Type B pancreatic cell (in vitro differentiated cells): ENCODE measurements around the gene SSR2. TPM values are rescaled to one million over a fixed set of nuclear protein-coding genes. Genes with fewer than 3 reads are reported as not detected.

Experiments used
- DNase-seq: peaks from one replicate; pipeline ENCODE4 v3.0.0; 2021; ENCODE audit warnings: mixed read lengths; ENCODE audit not compliant: unreplicated experiment; ENCODE audit errors: extremely low spot score
- H3K27ac Mint-ChIP-seq: 2 replicates; pipeline ENCODE4 v1.8.0; 2021; ENCODE audit warnings: mild to moderate bottlenecking, mixed read lengths
- H3K27me3 Mint-ChIP-seq: 2 replicates; pipeline ENCODE4 v1.8.0; 2021; ENCODE audit warnings: mixed read lengths
- H3K36me3 Mint-ChIP-seq: 2 replicates; pipeline ENCODE4 v1.8.0; 2021; ENCODE audit warnings: mixed read lengths
- H3K4me1 Mint-ChIP-seq: one replicate; pipeline ENCODE4 v1.8.0; 2021; ENCODE audit warnings: mixed read lengths; ENCODE audit not compliant: unreplicated experiment
- H3K4me3 Mint-ChIP-seq: 2 replicates; pipeline ENCODE4 v1.8.0; 2021; ENCODE audit warnings: mild to moderate bottlenecking, mixed read lengths
- H3K9me3 Mint-ChIP-seq: 2 replicates; pipeline ENCODE4 v1.8.0; 2021; ENCODE audit warnings: mixed read lengths
- CTCF ChIP-seq: fragments of 200-600 bp; sonication (generic); conservative IDR thresholded peaks from 2 replicates; pipeline ENCODE4 v1.5.0; 2021; ENCODE audit warnings: antibody characterized with exemption, mild to moderate bottlenecking
- total RNA-seq: library from RNA; stranded (reverse); gene quantifications from 2 replicates; pipeline ENCODE4 v1.2.1, GENCODE V29; 2021; ENCODE audit warnings: low replicate concordance

Gene SSR2
- total RNA-seq, 1 donor from 2014 or later = 248 TPM

- peaks cover 20% of the 10 kb centered on the region for H3K4me1 Mint-ChIP-seq
- H3K27me3 Mint-ChIP-seq = no peaks in the 10 kb centered on the region
- peaks cover 18% of the 10 kb centered on the region for H3K36me3 Mint-ChIP-seq
- peak overlapping the region; percentile 74 for H3K4me3 Mint-ChIP-seq
- no peak for DNase-seq
- H3K9me3 Mint-ChIP-seq = no peaks in the 10 kb centered on the region
- TF ChIP-seq CTCF = no peak
- H3K27ac Mint-ChIP-seq = no peak overlapping the region
Measured at GRCh38 chr1:156021954-156022353, 1.2 kb upstream of the SSR2 start.

- Mint-ChIP-seq H3K36me3 (peaks cover 23% of the 10 kb centered on the region), H3K27ac (peak overlapping the region; percentile 89), H3K9me3 (no peaks in the 10 kb centered on the region), H3K27me3 (no peaks in the 10 kb centered on the region), H3K4me3 (peak overlapping the region; percentile 99), H3K4me1 (peaks cover 19% of the 10 kb centered on the region)
- TF ChIP-seq CTCF = no peak
- no peak for DNase-seq
Measured at GRCh38 chr1:156021093-156021428, 310 bp upstream of the SSR2 start.

DNA sequence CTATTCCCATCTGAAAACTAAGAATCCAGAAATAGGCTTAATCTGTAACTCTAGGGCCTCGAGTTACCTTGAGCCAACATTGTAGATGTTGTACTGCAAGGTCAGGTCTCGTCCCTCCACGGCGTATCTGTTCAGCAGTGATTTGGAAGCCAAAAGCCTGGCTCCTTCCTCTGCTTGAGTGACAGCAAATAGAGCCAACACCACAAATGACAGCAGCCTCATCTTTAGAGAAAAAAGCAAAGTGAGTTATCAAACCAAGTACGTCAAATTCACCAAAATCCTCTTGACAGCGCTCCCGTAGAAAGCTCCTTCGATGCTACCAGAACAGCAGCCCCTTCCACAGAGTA, 832 bp downstream of the SSR2 start:
- Mint-ChIP-seq H3K27me3 (no peaks in the 10 kb centered on the region), H3K27ac (peak overlapping the region; percentile 89), H3K4me1 (peaks cover 16% of the 10 kb centered on the region), H3K9me3 (no peaks in the 10 kb centered on the region), H3K4me3 (peak overlapping the region; percentile 99), H3K36me3 (peaks cover 23% of the 10 kb centered on the region)
- no peak for DNase-seq
- TF ChIP-seq CTCF = no peak

- no peak for TF ChIP-seq CTCF
- no peaks in the 10 kb centered on the region for H3K27me3 Mint-ChIP-seq
- no peak overlapping the region for H3K4me3 Mint-ChIP-seq
- H3K36me3 Mint-ChIP-seq = peaks cover 48% of the 10 kb centered on the region
- no peak for DNase-seq
- H3K4me1 Mint-ChIP-seq = peaks cover 5% of the 10 kb centered on the region
- H3K9me3 Mint-ChIP-seq = no peaks in the 10 kb centered on the region
- no peak overlapping the region for H3K27ac Mint-ChIP-seq
Measured at GRCh38 chr1:156014829-156015228, 5.9 kb downstream of the SSR2 start.

GRCh38 chr1:156012051-156012817, 8.5 kb downstream of the SSR2 start:
- Mint-ChIP-seq H3K27me3 (no peaks in the 10 kb centered on the region), H3K9me3 (no peaks in the 10 kb centered on the region), H3K4me3 (no peak overlapping the region), H3K27ac (no peak overlapping the region), H3K36me3 (peaks cover 50% of the 10 kb centered on the region), H3K4me1 (peaks cover 6% of the 10 kb centered on the region)
- no peak for DNase-seq
- no peak for TF ChIP-seq CTCF
